ENCODE measurements around the gene LY6G5B.

LY6G5B gene

DNA sequence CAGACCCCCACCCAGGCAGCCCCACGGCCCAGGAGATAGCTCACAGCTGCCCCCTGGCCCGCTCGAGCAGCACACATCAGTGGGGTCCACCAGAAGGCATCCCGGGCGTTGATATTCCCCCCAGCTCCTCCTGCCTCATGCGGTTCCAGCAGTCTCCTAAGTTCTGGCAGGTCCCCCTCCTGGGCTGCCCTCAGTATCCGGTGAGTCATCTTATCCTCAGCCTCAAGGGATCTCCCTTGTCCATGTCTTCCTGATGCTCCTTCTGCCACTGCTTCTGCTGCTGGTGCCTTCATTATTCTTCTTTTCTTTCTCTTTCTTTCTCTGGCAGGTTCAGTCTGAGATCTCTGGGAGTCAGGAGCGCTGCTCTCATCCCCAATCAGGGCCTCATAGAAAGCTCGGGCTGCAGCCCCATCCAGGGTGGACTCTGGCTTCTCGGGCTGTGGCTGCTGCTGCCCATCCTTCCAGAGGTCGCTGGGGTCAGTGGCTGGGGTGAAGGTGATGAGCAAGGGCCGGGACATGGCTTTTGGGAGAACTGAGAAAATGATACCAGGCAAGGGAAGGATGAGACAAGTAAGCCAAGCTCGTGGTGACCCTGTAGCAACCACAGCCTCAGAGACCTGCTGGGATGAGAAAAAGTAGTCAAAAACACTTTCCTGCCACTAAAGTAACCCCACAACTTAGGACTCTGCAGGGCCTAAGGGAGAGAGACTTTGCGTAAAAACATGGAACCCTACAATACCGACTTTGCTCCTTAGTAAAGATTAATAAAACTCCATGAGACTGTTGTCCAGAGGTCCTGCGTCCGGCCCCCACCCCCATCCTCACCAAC is 5.6 kb upstream of the LY6G5B start:
- DNase-seq: peak; percentile 48

DNA sequence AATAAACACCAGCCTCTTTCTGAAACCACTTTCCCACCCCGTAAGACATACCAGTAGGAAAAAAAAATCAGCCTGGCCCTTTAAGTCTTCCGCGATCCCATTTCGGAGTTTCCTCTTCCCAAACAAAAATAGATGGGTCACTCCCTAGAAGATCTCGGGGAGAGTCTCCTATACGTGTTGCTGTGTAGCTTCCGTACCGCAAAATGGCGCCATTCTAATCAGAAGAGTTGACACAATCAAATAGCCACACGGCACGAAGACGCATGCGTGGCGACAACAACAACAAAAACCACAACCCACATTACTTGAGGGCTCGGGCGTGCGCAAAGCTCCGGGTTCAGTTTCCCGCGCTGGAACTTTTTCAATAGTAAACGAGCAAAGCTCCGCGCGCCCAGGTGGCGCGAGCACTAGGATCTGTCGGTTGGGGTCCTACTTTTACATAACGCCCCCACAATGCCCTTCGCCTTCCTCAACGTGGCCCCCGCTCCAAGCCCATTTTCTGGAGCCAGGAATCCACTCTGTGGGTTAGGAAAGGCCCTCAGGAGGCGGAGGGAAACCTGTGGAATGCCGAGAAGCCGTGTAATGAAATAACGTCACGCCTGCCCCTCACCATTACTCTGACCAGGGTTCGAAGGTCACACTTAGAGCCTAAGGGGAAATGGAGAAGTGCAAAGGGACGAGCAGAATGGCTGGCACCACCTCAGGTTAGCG is 4.8 kb upstream of the LY6G5B start, which contains the start of gene GPANK1:
GPANK1 (minus strand) TSS at position 208 of the 711 bp plus-strand sequence. CDS start 519 bp downstream, outside the sequence.
- peak; percentile 95 for DNase-seq

DNA sequence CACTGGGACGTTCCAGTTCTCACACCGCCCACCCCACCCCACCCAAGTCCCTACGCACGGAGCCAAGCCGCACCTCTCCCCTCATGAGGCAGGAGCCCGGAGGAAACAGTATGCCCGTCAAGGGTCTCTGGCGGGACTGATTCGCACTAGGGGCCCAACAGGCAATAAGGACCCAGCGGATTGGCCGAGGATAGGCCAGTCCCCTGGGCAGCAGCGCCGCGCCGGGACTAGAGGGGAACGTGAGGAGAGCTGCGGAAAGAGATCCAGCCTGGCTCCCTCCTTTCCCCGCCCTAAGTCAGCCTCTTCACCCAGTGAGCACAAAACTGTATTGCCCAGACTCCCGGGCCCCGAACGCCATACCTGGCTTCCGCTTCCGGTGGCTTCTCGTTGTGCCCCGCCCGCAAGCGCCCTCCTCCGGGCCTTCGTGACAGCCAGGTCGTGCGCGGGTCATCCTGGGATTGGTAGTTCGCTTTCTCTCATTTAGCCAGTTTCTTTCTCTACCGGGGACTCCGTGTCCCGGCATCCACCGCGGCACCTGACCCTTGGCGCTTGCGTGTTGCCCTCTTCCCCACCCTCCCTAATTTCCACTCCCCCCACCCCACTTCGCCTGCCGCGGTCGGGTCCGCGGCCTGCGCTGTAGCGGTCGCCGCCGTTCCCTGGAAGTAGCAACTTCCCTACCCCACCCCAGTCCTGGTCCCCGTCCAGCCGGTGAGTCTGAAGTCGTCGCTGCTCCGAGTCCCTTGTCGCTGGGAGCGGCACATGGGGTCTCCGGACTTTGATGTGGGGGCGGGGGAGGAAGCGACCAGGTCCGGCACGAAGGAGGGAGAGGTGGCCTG is 4.1 kb upstream of the LY6G5B start, which contains the start of gene CSNK2B:
CSNK2B (plus strand) TSS at position 580 of the 836 bp plus-strand sequence. CDS start 752 bp downstream, outside the sequence.
- peak; percentile 97 for DNase-seq

DNA sequence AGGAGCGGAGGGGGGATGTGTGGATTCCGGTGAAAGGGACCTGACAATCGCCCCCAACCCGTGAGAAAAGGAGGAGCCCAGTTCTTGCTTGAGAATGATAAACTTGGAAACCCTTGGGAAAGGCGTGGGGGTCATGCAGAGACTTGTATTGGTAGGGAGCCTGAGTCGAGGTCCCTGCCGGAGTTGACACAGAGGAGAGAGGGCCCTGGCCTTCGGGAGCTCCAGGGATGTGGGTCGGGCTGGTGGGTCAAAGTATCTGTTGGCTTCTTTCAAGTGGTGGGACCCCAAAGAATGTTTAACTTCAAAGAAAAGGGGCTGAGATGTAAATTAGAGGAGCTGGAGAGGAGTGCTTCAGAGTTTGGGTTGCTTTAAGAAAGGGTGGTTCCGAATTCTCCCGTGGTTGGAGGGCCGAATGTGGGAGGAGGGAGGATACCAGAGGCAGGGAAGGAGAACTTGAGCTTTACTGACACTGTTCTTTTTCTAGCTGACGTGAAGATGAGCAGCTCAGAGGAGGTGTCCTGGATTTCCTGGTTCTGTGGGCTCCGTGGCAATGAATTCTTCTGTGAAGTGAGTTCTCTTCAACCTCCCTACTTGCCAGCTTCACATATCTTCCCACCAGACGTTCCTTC is 3.3 kb upstream of the LY6G5B start:
- DNase-seq: no peak

DNA sequence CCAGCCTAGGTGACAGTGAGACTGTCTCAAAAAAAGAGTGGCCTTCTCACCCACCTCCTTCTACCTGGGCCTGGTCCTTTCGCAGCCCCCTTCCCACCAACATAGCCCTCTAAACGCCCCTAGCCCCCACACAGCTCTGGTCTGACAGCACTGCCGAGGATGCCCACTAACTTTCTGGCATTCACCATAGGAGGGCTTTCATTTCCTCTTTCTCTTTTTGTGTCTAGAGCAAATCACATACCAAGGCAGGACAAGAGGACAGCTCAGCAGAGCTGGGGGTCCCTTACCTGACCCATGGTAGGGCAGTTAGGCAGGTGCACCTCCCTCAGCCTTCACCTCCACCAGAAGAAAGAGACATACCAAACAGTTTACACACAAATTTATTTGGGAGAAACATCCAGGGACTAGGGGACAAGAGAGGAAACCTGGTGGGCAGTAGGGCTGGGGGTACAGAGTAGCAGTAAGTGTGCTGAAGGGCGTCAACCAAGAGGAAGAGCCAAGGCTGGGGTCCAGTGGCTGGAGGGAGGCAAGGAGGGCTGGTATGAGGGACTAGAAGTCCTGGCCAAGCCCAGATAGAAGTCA is 6.6 kb downstream of the LY6G5B start:
- DNase-seq: no peak

DNA sequence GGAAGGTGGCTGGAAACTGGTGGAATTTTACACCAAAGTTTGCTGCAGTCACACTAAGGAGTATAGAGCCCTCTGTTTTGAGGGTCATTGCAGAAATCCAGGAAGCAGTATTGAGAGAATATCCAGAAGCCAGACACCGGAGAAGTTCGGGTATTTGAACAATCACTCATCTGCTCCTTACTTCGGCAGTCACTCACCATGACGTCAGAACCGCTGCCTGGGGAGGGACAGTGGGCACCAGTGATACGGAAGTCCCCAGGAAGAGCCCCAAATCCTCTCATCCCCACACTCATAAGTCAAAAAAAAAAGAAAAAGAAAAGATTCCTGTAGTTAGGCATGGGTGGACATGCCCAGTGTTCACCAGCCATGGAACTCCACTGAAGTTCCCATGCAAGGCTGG is 7.1 kb downstream of the LY6G5B start:
- DNase-seq: no peak

DNA sequence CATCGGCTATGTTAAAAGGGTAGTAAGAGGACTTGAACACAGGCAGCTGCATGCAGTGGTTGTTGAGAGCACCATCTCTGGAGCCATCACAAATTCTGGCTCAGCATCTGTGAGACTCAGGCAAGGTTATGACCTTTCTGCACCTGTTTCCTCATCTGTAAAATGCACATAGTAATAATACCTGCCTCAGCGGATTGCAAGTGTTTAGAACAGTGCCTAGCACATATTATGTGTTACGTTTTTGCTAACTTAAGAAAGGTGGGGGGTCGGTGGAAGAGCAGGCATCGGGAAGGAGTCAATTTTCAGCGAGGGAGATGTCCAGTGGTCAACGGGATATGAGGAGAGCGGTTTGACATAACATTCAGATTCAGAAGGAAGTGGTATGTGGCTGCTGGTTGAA is 8.2 kb downstream of the LY6G5B start:
- DNase-seq: no peak

DNA sequence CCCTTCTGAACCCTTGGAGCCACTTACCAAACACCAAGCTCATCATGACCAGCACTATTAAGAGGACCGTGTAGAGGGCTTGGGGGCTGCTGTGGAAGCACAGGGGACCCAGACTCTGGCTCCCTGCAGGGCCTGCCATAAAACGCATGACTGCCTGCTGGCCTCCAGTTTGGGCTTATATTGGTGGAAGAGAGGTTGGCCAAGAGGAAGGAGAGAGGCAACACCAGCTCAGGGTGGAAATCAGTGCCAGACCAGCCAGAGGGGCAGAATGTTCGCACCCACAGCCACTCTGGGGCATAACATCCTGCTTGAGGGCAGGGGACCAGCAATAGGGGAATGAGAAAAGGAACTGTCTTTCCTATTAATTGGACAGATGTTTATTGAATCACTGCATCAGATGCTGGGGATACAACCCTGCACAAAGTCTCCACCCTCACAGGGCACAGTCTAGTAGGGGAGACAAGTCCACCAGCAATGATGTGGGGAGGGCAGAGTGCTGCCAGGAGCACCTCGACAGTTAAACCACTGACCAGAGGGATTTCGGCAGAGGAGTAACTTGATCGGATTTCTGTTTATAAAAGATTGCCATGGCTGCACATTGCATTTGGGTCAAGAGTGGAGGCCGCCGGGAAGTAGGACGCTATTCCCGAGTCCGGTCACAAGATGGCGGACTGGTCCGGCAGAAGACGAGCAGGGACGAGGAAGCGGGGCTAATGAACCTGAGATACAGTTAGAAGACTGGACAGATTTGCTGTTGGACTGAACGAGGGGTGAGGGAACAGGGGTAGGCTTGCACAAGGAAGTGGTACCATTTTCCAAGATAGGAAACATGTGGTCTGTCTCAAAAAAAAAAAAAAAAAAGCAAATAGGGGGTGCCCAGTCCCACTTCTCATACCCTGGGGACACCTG is 10.7 kb downstream of the LY6G5B start, which contains the start of gene LY6G5C:
LY6G5C (minus strand) TSS at position 842 of the 909 bp plus-strand sequence; CDS start at position 148, 694 bp downstream.
- DNase-seq: peak; percentile 95

DNA sequence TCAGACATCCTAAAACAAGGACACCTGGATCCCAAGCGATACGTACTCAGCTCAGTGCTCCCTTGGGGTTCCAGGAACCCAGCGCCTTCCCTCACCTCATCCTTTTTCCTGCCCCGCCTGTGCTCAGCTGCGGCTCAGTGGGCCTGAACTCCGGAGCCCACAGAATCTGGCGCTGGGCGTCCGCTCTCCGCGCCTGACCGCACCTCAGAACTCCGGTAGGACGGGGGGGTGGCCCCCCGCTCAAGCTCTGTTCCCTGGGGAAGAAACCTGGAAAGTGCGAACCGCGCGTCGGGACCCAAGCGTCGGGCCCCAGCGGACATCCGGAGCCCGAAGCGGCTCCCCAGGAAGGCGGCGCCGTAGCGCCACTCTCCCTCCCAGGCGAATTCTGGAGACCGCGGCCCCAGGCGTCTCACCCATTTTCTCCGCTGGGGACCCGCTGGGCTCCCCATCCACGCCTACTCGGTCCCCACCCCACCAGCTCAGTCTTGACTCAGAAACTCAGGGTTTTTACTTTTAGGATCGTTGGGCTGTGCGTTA is 11.4 kb downstream of the LY6G5B start:
- peak; percentile 25 for DNase-seq

DNA sequence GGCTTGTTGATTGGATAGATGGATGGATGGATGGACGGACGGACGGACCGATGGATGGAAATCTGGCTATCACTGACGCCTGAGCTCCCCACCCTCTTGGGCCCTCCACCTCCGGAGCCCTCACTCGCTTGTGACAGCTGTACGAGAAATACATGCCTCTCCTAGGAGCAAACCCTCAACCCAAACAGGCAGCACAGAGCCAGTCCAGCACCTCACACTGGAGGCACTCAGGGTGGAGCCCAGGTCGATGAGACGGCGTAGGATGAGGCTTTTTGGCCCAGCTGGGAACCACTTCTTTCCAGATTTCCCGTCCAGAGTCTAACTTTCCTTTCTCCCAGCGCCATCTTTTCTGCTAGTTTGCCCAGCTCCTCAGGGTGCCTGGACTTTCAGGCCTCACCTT is 13.8 kb downstream of the LY6G5B start:
- DNase-seq: no peak

DNA sequence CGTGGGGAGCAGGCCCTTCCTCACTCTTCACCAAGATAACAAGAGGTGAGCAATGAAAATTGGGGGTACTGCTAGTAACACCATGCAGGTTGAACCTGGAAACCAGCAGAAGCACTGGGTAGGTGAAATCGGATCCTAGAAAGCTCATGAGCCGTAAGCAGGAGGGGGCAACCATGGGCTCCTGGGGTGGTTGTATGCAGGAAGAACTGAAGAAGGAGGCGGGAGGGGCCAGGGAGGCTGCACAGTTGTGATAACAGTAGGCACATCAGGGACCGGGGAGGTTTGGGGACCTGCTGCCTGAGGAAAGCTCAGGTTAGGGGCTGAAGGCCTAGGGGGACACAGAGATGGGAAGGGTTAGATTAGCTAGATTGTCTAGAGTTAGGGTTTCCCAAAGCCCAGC is 16.7 kb downstream of the LY6G5B start:
- DNase-seq: no peak

DNA sequence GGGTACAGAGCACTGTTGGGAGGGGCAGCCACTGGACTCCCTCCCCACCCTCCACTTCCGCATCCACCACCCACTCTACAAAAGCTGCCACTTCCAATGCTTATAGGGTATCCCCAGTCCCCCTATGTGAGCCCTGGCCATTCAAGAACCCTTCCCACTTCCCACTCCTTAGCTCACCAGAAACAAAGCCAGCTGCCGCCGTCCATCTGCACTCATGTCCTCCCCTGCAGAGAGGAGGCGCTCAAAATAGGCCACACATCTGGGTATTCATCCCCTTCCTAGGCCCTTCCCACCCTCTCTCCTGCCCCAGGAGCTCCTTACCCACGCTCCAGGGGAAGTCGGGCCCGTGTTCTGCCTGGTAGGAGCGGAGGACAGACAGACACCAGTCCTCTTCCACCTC is 17.5 kb downstream of the LY6G5B start:
- no peak for DNase-seq

DNA sequence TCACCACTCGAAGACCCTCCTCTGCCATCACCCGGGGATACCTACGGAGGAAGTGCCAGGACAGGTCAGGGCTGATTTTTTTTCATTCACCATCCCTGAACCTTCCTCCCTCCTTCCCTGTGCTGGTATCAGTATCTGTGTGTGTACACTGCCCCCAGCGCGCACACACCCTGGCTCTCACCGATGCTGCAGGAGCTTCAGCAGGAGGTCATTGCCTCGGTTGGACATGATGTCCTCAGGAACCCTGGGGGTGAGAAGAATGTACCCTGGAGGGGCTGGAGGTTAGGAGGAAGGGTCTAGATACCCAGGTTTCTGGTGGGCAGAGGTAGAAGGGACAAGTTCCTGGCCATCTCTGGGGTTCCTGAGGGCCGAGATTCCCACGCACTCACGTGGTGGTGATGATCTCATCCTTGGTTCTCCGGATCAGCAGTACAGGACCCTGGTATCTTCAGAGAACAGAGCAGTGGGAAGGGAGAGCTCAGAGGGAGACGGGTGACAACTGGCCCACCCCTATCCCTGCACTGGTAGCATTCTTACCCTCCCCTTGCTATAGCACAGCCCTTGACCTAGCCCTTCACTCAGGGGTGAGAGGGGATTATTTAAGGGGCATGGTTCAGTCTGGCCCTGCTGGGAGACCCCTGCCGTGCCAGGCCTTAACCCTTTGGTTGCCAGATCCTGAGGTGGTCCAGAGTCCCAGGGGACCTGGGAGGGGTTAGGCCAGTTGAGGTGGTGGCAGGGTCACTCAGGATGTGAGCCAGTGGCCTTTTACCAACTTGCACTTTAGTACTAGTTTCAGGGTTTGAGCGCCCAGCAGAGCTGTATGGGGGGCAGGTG is 18.3 kb downstream of the LY6G5B start:
- no peak for DNase-seq

DNA sequence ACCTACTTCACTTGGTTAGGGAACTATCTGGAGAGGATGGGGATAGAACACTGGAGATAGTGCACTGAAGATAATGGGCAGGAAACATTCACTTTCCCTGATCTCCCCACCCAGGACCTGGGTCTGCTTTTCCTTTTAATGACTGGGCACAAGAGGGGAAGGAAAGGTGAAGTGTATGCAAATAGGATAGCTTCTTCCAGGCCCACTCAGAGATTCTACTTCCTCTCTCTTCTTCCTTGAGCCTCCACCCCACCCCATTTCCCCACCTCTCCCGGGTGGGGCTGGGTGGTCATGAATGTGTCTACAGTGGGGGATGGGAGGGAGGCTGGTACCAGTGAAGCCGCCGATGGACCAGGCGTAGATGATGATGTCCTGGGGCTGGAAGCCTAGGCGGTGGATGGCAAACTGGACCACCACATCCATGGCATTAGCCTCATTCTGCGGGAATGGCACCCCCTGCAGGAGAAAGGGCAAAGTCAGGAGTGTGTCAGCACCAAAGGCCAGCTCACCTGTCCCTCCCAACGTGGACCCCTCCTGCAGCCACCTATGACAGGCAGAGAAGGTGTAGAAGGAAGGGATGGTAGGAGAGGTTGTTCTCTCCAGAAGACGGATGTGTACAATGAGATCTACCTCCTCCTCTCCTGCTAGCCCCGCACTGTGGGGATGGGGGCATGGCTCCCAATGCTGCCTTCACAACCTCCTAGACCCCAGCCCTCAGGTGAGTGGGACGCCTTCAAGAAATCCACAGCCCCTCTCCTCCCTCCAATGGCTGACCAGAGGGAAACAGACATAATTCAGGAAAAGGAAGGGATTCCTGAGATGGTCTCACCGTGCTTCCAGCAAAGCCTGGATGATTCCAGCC is 19.7 kb downstream of the LY6G5B start:
- DNase-seq: no peak

DNA sequence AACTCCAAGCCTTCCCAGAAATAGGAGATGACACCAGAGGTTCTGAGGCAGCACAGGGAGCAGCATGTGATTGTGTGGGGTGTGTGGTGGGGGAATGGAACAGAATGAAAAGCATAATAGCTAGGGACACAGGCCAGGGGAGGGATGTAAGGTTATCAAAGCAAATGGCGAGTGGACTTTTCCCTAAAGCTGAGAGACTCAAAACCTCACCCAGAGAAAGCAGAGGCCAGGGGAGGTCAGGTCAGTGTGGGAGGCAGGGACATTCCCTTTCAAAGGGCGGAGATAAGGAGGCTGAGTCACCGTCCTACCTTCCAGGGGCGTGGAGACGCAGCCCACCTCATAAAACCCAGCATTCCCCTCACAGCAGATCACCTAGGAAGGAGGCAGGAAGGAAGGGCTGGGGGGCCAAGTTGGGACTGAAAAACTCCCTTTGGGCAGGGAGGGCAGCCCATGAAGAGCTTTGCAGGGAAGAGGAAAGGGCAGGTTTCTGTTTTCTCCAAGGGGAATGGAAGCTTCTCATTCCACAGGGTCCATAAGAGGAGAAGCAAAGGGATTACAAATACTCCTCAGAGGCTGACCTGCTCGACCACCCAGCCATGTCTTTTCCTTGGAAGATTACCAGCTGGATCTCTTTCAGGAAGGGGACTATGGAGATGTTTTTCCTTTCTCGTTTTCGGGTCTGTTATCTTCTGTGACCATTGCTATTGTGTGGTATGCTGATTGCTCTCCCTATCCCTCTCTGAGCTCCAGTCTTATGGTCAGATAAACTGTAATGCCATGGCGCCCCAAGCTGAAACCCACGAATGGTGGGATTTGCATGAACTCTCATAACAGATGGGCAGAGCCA is 20.7 kb downstream of the LY6G5B start:
- DNase-seq: no peak

DNA sequence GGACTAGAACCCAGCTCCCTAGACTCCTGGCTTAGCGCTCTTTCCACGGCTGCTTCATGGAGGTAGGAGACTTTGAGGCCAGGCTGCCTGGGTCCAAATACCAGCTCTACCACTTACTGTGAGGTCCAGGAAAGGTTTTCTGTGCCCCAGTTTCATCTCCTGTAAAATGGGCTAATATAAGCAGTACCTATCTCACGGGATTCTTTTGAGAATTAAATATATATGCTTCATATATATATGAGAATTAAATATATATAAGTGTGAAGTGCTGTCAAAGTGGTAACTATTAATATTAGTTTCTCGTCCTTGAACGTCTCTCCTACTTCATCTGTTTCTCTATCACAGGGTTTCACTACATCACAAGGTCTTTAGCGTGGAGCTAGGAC is 21.3 kb downstream of the LY6G5B start:
- no peak for DNase-seq

DNA sequence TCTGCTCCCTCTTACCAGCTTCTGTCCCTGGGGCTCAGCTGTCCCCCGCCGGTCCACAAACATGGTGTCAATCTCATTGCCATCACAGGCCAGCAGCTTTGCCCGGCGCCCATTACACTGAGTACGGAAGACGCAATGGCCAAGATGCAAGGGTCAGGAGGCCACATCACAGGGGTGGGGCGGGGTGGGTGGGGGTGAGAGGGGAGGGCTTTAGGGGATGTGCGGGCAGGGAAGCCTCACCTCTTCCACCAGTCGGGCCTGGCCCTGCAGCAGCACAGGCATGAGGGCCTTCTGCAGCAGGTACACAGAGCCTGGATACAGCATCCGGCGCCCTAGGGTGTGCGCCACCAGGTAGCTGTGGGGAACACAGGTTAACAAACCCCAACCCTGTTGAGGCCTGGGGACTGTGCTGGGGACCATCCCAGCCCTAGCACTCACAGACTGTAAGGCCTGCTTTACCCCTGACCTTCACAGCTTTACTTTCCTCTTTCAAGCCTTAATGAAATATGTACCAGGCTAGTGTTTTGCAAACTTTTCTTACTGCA is 21.9 kb downstream of the LY6G5B start:
- no peak for DNase-seq

DNA sequence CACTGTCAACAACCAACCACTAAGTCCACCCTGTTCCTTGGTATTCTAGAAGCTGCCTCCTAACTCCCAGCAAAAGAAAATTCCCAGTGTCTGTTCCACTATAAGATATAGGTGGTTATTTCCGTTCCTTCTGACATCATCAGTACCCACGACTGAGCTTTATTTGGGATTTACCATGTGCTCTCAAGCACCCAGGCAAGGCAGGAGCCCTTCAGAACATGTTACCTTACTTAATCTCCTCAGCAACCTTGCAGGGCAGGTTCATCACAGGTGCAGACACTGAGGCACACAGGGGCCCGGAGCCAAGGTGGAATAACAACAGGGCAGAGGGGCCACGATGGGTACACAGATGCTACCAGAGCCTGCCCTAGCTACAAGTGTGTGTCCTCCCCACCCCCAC is 22.6 kb downstream of the LY6G5B start:
- DNase-seq: no peak
